Subcutaneous abdominal adipose tissue (tissue), 5 donors: Measurements from ENCODE around the gene SLC19A1.
"Not testable (repeated sequence)": the region's sequence is repeated elsewhere in the genome, so short reads cannot be mapped to it uniquely, and the experiment has no call there.

Experiments used
- H3K27ac ChIP-seq: one replicate; pipeline ENCODE4 v1.7.0; 2013; ENCODE audit warnings: low read depth, mild to moderate bottlenecking, inconsistent platforms, low read length, moderate library complexity
- H3K27me3 ChIP-seq, 5 donors: one replicate each; pipeline ENCODE4 v1.7.0; 2013; ENCODE audit warnings: low read length in 5 of 5, inconsistent platforms in 1 of 5; ENCODE audit not compliant: control insufficient read depth in 5 of 5, insufficient read depth in 4 of 5
- H3K36me3 ChIP-seq, 5 donors: one replicate each; pipeline ENCODE4 v1.7.0; 2013; ENCODE audit warnings: low read length in 5 of 5; ENCODE audit not compliant: control insufficient read depth in 5 of 5, insufficient read depth in 5 of 5
- H3K4me1 ChIP-seq, 5 donors: one replicate each; pipeline ENCODE4 v1.7.0; 2013; ENCODE audit warnings: low read length in 5 of 5, mild to moderate bottlenecking in 3 of 5, moderate library complexity in 1 of 5; ENCODE audit not compliant: control insufficient read depth in 5 of 5, insufficient read depth in 5 of 5
- H3K4me3 ChIP-seq, 5 donors: one replicate each; pipeline ENCODE4 v1.7.0; 2013; ENCODE audit warnings: low read length in 5 of 5, low read depth in 1 of 5
- H3K9ac ChIP-seq, 5 donors: one replicate each; pipeline ENCODE4 v1.7.0; 2013; ENCODE audit warnings: low read length in 5 of 5, mild to moderate bottlenecking in 4 of 5, moderate library complexity in 3 of 5
- H3K9me3 ChIP-seq, 5 donors: one replicate each; pipeline ENCODE4 v1.7.0; 2013; ENCODE audit warnings: low read length in 5 of 5; ENCODE audit not compliant: control insufficient read depth in 5 of 5
- donor health status: healthy.
- donor health status: healthy.
- donor health status: healthy.
- donor health status: healthy.
- donor health status: healthy.

The SLC19A1 gene

GRCh38 chr21:45506836-45507522 lies 35.3 kb downstream of the SLC19A1 start:
- H3K4me3 ChIP-seq, result no peak overlapping the region
- H3K27ac ChIP-seq, result no peak overlapping the region
- peaks cover 0 to 3% (median 0%) of the 10 kb centered on the region in 5 donors for H3K9me3 ChIP-seq
- no peaks in the 10 kb centered on the region for H3K4me1 ChIP-seq
- no peak overlapping the region for H3K9ac ChIP-seq
- H3K36me3 ChIP-seq, result peaks cover 0 to 36% (median 19%) of the 10 kb centered on the region in 5 donors
- no peaks in the 10 kb centered on the region for H3K27me3 ChIP-seq

- H3K27me3 ChIP-seq, result no peaks in the 10 kb centered on the region
- no peak overlapping the region for H3K9ac ChIP-seq
- peaks cover 0 to 3% (median 0%) of the 10 kb centered on the region in 5 donors for H3K9me3 ChIP-seq
- no peaks in the 10 kb centered on the region for H3K4me1 ChIP-seq
- H3K36me3 ChIP-seq, result peaks cover 0 to 30% (median 13%) of the 10 kb centered on the region in 5 donors
- no peak overlapping the region for H3K27ac ChIP-seq
- H3K4me3 ChIP-seq, result no peak overlapping the region
Measured at GRCh38 chr21:45506241-45506817, 35.9 kb downstream of the SLC19A1 start.

- Histone ChIP-seq H3K4me1 (no peaks in the 10 kb centered on the region), H3K27ac (no peak overlapping the region), H3K4me3 (no peak overlapping the region), H3K36me3 (peaks cover 0 to 23% (median 12%) of the 10 kb centered on the region in 5 donors), H3K9ac (no peak overlapping the region), H3K27me3 (no peaks in the 10 kb centered on the region), H3K9me3 (peaks cover 0 to 3% (median 0%) of the 10 kb centered on the region in 5 donors)
Measured at GRCh38 chr21:45505416-45506021, 36.7 kb downstream of the SLC19A1 start.

GRCh38 chr21:45504516-45505415 lies 37.5 kb downstream of the SLC19A1 start:
- H3K4me1 ChIP-seq, result no peaks in the 10 kb centered on the region
- H3K9ac ChIP-seq, result no peak overlapping the region

GRCh38 chr21:45504021-45504515 lies 38.2 kb downstream of the SLC19A1 start:
- Histone ChIP-seq H3K9me3 (peaks cover 0 to 3% (median 0%) of the 10 kb centered on the region in 5 donors), H3K4me3 (no peak overlapping the region), H3K9ac (no peak overlapping the region), H3K4me1 (no peaks in the 10 kb centered on the region), H3K27me3 (no peaks in the 10 kb centered on the region), H3K27ac (no peak overlapping the region), H3K36me3 (peaks cover 0 to 22% (median 13%) of the 10 kb centered on the region in 5 donors)

More at GRCh38 chr21:45504516-45505415, 37.5 kb downstream of the SLC19A1 start:
- Histone ChIP-seq H3K27ac (no peak overlapping the region), H3K4me3 (no peak overlapping the region), H3K9me3 (peaks cover 0 to 3% (median 0%) of the 10 kb centered on the region in 5 donors), H3K27me3 (no peaks in the 10 kb centered on the region), H3K36me3 (peaks cover 0 to 21% (median 8%) of the 10 kb centered on the region in 5 donors)

- H3K9me3 ChIP-seq, H3K9ac ChIP-seq, H3K4me3 ChIP-seq, H3K27me3 ChIP-seq, H3K4me1 ChIP-seq, H3K27ac ChIP-seq: not testable (repeated sequence)
- peaks cover 0 to 31% (median 18%) of the 10 kb centered on the region in 5 donors for H3K36me3 ChIP-seq
Measured at GRCh38 chr21:45503226-45503625, 39.0 kb downstream of the SLC19A1 start.

GRCh38 chr21:45502600-45502999 lies 39.6 kb downstream of the SLC19A1 start:
- Histone ChIP-seq H3K9me3 (peaks cover 0 to 3% (median 0%) of the 10 kb centered on the region in 5 donors), H3K9ac (no peak overlapping the region), H3K36me3 (peaks cover 0 to 37% (median 19%) of the 10 kb centered on the region in 5 donors), H3K27me3 (no peaks in the 10 kb centered on the region), H3K27ac (no peak overlapping the region), H3K4me3 (no peak overlapping the region), H3K4me1 (no peaks in the 10 kb centered on the region)

GRCh38 chr21:45502006-45502345 lies 40.3 kb downstream of the SLC19A1 start:
- Histone ChIP-seq H3K4me3 (no peak overlapping the region), H3K27ac (no peak overlapping the region), H3K9ac (no peak overlapping the region), H3K4me1 (no peaks in the 10 kb centered on the region), H3K36me3 (peaks cover 0 to 39% (median 25%) of the 10 kb centered on the region in 5 donors), H3K27me3 (no peaks in the 10 kb centered on the region), H3K9me3 (peaks cover 0 to 3% (median 0%) of the 10 kb centered on the region in 5 donors)

- H3K27ac ChIP-seq, H3K9me3 ChIP-seq, H3K4me3 ChIP-seq, H3K9ac ChIP-seq, H3K4me1 ChIP-seq, H3K27me3 ChIP-seq: not testable (repeated sequence)
- H3K36me3 ChIP-seq, result peaks cover 0 to 42% (median 27%) of the 10 kb centered on the region in 5 donors
Measured at GRCh38 chr21:45501081-45502005, 40.9 kb downstream of the SLC19A1 start.
